ENCODE measurements around the gene KLF3. TPM values are rescaled to one million over a fixed set of nuclear protein-coding genes. Genes with fewer than 3 reads are reported as not detected.
A peak's percentile ranks its signal among the peaks of the same experiment; 100 is the strongest.

KLF3 gene
- total and polyA plus RNA-seq, 9 of the 15 experiments (the other 6 are each of a cell fraction or from before 2014, with no cell fraction given): 9.9 to 47.2 (median 18.1) TPM

GRCh38 chr4:38684951-38685844, 21.2 kb downstream of the KLF3 start:
- Histone ChIP-seq H3K9me3 (replicated peaks; ENCODE audit: control insufficient read depth, insufficient read depth, low read depth, low read length) (no peaks in the 10 kb centered on the region), H3K4me2 (ENCODE audit: insufficient read depth, low read length) (no peak overlapping the region), H4K20me1 (replicated peaks; ENCODE audit: control insufficient read depth, insufficient read depth, low read length) (peaks cover 10% of the 10 kb centered on the region; the same call in 1 of the 2 replicates), H3K4me3 (no peak overlapping the region), H3K36me3 (ENCODE audit: control insufficient read depth, insufficient read depth, low read length) (peaks cover 95% of the 10 kb centered on the region), H3K9me1 (ENCODE audit: control insufficient read depth, insufficient read depth, low read length) (peaks cover 4% of the 10 kb centered on the region), H3K4me1 (replicated peaks in 1 of 2; ENCODE audit: control insufficient read depth in 2 of 2, insufficient read depth in 2 of 2, low read length in 2 of 2) (peaks cover 0 to 3% of the 10 kb centered on the region in 2 experiments; a peak in 2 of 5 replicates), H2AFZ (ENCODE audit: low read depth, low read length) (no peak overlapping the region), H3K27ac (ENCODE audit: extremely low read depth, low read depth, low read length) (no peak overlapping the region), H3K27me3 (ENCODE audit: control insufficient read depth in 2 of 2, insufficient read depth in 2 of 2, low read length in 2 of 2) (no peaks in the 10 kb centered on the region), H3K9ac (ENCODE audit: insufficient read depth in 1 of 2, low read depth in 2 of 2, low read length in 2 of 2) (no peak overlapping the region), H3K79me2 (ENCODE audit: control insufficient read depth, insufficient read depth, low read length) (peaks cover 80% of the 10 kb centered on the region)
- ChIA-PET POLR2A (interaction anchor here (0.6 to 1.0 kb wide), 2 partner anchors 9 to 219 kb away, joined by 3 read pairs; no protein-coding TSS in a partner anchor), CTCF (ENCODE audit: low intra/inter-chr PET ratio) (no interaction called here)
- in situ Hi-C loops (cut with MboI) (no loop called here), intact Hi-C loops (cut with micrococcal nuclease) (no loop called here)
- peak; percentile 40 for FAIRE-seq
- TF ChIP-seq ZNF512 (tag; IDR thresholded peaks at IDR 0.05) (no peak), NRF1 (conservative IDR thresholded peaks at IDR 0.05 in 1 of 2, IDR thresholded peaks at IDR 0.05 in 1 of 2) (no peak)
- no peak for DNase-seq (ENCODE audit: extremely low read depth in 1 of 4, low spot score in 3 of 4)
- no TSS peak for BruUV-seq (replicated peaks)
- WGBS (ENCODE audit: insufficient coverage, low coverage, missing lambda C conversion rate): 81% methylated on average over 8 of the region's 8 CpGs
- peak; percentile 22; the same call in 2 of the 3 replicates for ATAC-seq

Measured in K562 (cell line).